Measurements from ENCODE around the gene SCRN1. TPM values are rescaled to one million over a fixed set of nuclear protein-coding genes. Genes with fewer than 3 reads are reported as not detected.

Gene SCRN1
- total and polyA plus RNA-seq, 8 donors: 25.5 to 42.6 (median 36.9) TPM

- H3K4me3 ChIP-seq: no peak overlapping the region
- ATAC-seq (no peak), DNase-seq (no peak)
- no peaks in the 10 kb centered on the region for H3K27me3 ChIP-seq
- H3K4me1 ChIP-seq: peaks cover 8 to 10% of the 10 kb centered on the region in 2 donors
- H3K36me3 ChIP-seq: no peaks in the 10 kb centered on the region
- H3K27ac ChIP-seq: no peak overlapping the region
- intact Hi-C loops (cut with DNase I): no loop called here
- no peak for TF ChIP-seq CTCF (IDR thresholded peaks at IDR 0.05)
- H3K9me3 ChIP-seq: no peaks in the 10 kb centered on the region
These were observed 11.5 kb downstream of the SCRN1 start for GRCh38 chr7:29977886-29978651.

- Histone ChIP-seq H3K4me3 (no peak overlapping the region), H3K4me1 (peaks cover 8 to 10% of the 10 kb centered on the region in 2 donors), H3K36me3 (no peaks in the 10 kb centered on the region), H3K9me3 (no peaks in the 10 kb centered on the region), H3K27me3 (no peaks in the 10 kb centered on the region), H3K27ac (no peak overlapping the region)
- TF ChIP-seq CTCF (IDR thresholded peaks at IDR 0.05): no peak
- DNase-seq: peak in 2 of 4 donors; percentile 22 to 59
- intact Hi-C loops (cut with DNase I): no loop called here
- peak; percentile 29 for ATAC-seq
These were observed 12.8 kb downstream of the SCRN1 start for GRCh38 chr7:29976673-29977415.

GRCh38 chr7:29976266-29976665 lies 13.3 kb downstream of the SCRN1 start:
- H3K27me3 ChIP-seq: no peaks in the 10 kb centered on the region
- ATAC-seq (peak; percentile 63), DNase-seq (peak in 2 of 4 donors; percentile 26 to 72)
- no peaks in the 10 kb centered on the region for H3K9me3 ChIP-seq
- no peak overlapping the region for H3K4me3 ChIP-seq
- TF ChIP-seq CTCF (IDR thresholded peaks at IDR 0.05): no peak
- H3K27ac ChIP-seq: no peak overlapping the region
- intact Hi-C loops (cut with DNase I): no loop called here
- peaks cover 8 to 10% of the 10 kb centered on the region in 2 donors for H3K4me1 ChIP-seq
- no peaks in the 10 kb centered on the region for H3K36me3 ChIP-seq

DNA sequence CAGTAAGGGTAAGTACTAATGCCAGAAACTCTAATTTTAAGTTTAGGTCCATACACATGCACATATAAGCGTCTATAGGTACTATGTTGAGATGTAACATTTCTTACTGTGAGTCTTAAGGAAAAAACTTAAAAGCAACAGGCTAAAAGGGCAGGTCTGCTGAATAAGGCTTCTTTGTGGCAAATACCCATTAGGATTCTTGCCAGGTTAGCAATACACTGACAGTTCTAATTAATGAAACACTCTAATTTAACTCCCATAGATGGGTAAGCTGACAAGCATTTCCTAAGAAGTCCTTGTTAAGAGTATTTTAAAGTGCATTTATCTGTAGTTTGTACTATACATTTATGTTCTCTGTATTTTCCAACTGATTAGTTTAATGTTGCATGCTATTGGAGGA lies 14.0 kb downstream of the SCRN1 start:
- Histone ChIP-seq H3K9me3 (no peaks in the 10 kb centered on the region), H3K36me3 (no peaks in the 10 kb centered on the region), H3K4me3 (no peak overlapping the region), H3K27ac (no peak overlapping the region), H3K4me1 (peaks cover 8 to 10% of the 10 kb centered on the region in 2 donors), H3K27me3 (no peaks in the 10 kb centered on the region)
- TF ChIP-seq CTCF (IDR thresholded peaks at IDR 0.05): no peak
- DNase-seq (no peak), ATAC-seq (no peak)
- intact Hi-C loops (cut with DNase I): no loop called here

DNA sequence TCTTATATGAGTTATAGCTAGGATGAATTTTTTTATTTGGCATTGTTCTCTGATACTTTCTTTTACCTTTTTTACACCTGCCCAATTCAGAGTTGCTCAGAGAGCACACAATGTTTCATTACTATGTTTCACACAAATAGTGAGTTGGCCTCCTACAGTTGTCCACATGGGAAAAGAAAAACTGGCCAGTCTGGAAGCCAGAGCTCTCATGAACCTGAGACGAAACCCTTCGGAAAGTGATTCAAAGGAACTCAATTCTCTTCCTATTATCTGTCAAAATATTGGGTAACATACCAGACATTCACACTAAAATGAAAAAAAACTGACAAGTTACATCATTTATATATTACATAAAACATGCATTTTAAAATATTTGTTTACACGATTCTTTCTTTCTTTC lies 15.3 kb downstream of the SCRN1 start:
- Histone ChIP-seq H3K9me3 (no peaks in the 10 kb centered on the region), H3K27ac (no peak overlapping the region), H3K4me3 (no peak overlapping the region), H3K36me3 (no peaks in the 10 kb centered on the region), H3K4me1 (peaks cover 8 to 10% of the 10 kb centered on the region in 2 donors), H3K27me3 (no peaks in the 10 kb centered on the region)
- intact Hi-C loops (cut with DNase I): no loop called here
- ATAC-seq (no peak), DNase-seq (no peak)
- TF ChIP-seq CTCF (IDR thresholded peaks at IDR 0.05): no peak
